ENCODE measurements around the gene PNPLA4.
A peak's percentile ranks its signal among the peaks of the same experiment; 100 is the strongest.

PNPLA4 gene

GRCh38 chrX:7934026-7934425 lies 6.8 kb upstream of the PNPLA4 start:
- Mint-ChIP-seq H3K4me3 (no peak overlapping the region), H3K27ac (no peak overlapping the region), H3K4me1 (peaks cover 5% of the 10 kb centered on the region), H3K9me3 (no peaks in the 10 kb centered on the region), H3K27me3 (ENCODE audit: low read depth, poor library complexity) (peaks cover 6% of the 10 kb centered on the region), H3K36me3 (ENCODE audit: low read depth) (no peaks in the 10 kb centered on the region)
- no peak for TF ChIP-seq CTCF (IDR thresholded peaks at IDR 0.05)
- no peak for DNase-seq

- no peaks in the 10 kb centered on the region for H3K9me3 Mint-ChIP-seq
- peaks cover 3% of the 10 kb centered on the region for H3K27me3 Mint-ChIP-seq (ENCODE audit: low read depth, poor library complexity)
- peak overlapping the region; percentile 90 for H3K4me3 Mint-ChIP-seq
- H3K36me3 Mint-ChIP-seq (ENCODE audit: low read depth), result peaks cover 8% of the 10 kb centered on the region
- H3K27ac Mint-ChIP-seq, result no peak overlapping the region
- DNase-seq, result no peak
- peaks cover 23% of the 10 kb centered on the region for H3K4me1 Mint-ChIP-seq
- TF ChIP-seq CTCF (IDR thresholded peaks at IDR 0.05), result no peak
Observed at GRCh38 chrX:7926914-7927258, 327 bp downstream of the PNPLA4 start.

- peaks cover 8% of the 10 kb centered on the region for H3K36me3 Mint-ChIP-seq (ENCODE audit: low read depth)
Observed at GRCh38 chrX:7926501-7926900, 712 bp downstream of the PNPLA4 start.

GRCh38 chrX:7925867-7926472 lies 1.2 kb downstream of the PNPLA4 start:
- Mint-ChIP-seq H3K4me3 (peak overlapping the region; percentile 90), H3K9me3 (no peaks in the 10 kb centered on the region), H3K4me1 (peaks cover 21% of the 10 kb centered on the region), H3K27ac (no peak overlapping the region), H3K36me3 (ENCODE audit: low read depth) (peaks cover 8% of the 10 kb centered on the region), H3K27me3 (ENCODE audit: low read depth, poor library complexity) (peaks cover 3% of the 10 kb centered on the region)
- TF ChIP-seq CTCF (IDR thresholded peaks at IDR 0.05), result peak; percentile 83
- DNase-seq, result peak; percentile 69

More at GRCh38 chrX:7926501-7926900, 712 bp downstream of the PNPLA4 start:
- Mint-ChIP-seq H3K4me3 (peak overlapping the region; percentile 90), H3K27me3 (ENCODE audit: low read depth, poor library complexity) (peaks cover 3% of the 10 kb centered on the region), H3K27ac (no peak overlapping the region), H3K4me1 (peaks cover 23% of the 10 kb centered on the region), H3K9me3 (no peaks in the 10 kb centered on the region)
- TF ChIP-seq CTCF (IDR thresholded peaks at IDR 0.05), result no peak
- DNase-seq, result no peak

GRCh38 chrX:7921750-7922149 lies 5.5 kb downstream of the PNPLA4 start:
- H3K27me3 Mint-ChIP-seq (ENCODE audit: low read depth, poor library complexity), result peaks cover 3% of the 10 kb centered on the region
- H3K36me3 Mint-ChIP-seq (ENCODE audit: low read depth), result peaks cover 16% of the 10 kb centered on the region
- H3K9me3 Mint-ChIP-seq, result no peaks in the 10 kb centered on the region
- H3K4me1 Mint-ChIP-seq, result peaks cover 11% of the 10 kb centered on the region
- DNase-seq, result no peak
- H3K4me3 Mint-ChIP-seq, result no peak overlapping the region
- no peak for TF ChIP-seq CTCF (IDR thresholded peaks at IDR 0.05)
- H3K27ac Mint-ChIP-seq, result no peak overlapping the region

- no peak for TF ChIP-seq CTCF (IDR thresholded peaks at IDR 0.05)
- Mint-ChIP-seq H3K4me1 (no peaks in the 10 kb centered on the region), H3K27me3 (ENCODE audit: low read depth, poor library complexity) (no peaks in the 10 kb centered on the region), H3K9me3 (no peaks in the 10 kb centered on the region), H3K36me3 (ENCODE audit: low read depth) (peaks cover 22% of the 10 kb centered on the region), H3K4me3 (no peak overlapping the region), H3K27ac (peak overlapping the region; percentile 37)
- DNase-seq, result no peak
Observed at GRCh38 chrX:7908821-7909220, 18.4 kb downstream of the PNPLA4 start.

Measured in nephron progenitor cell (in vitro differentiated cells).